ENCODE measurements around the gene TSPAN17.
A peak's percentile ranks its signal among the peaks of the same experiment; 100 is the strongest.

TSPAN17 gene

GRCh38 chr5:176660530-176660859 lies 13.2 kb downstream of the TSPAN17 start:
- no peak for TF ChIP-seq CTCF (IDR thresholded peaks at IDR 0.05)

- TF ChIP-seq CTCF (IDR thresholded peaks at IDR 0.05): peak; percentile 94
Observed at GRCh38 chr5:176660860-176661641, 13.8 kb downstream of the TSPAN17 start.

GRCh38 chr5:176661676-176662075 lies 14.4 kb downstream of the TSPAN17 start:
- no peak for TF ChIP-seq CTCF (IDR thresholded peaks at IDR 0.05)

- no peak for TF ChIP-seq CTCF (IDR thresholded peaks at IDR 0.05)
Observed at GRCh38 chr5:176662371-176663333, 15.4 kb downstream of the TSPAN17 start.

- TF ChIP-seq CTCF (IDR thresholded peaks at IDR 0.05): no peak
Observed at GRCh38 chr5:176663566-176663965, 16.3 kb downstream of the TSPAN17 start.

- no peak for TF ChIP-seq CTCF (IDR thresholded peaks at IDR 0.05)
Observed at GRCh38 chr5:176664479-176664878, 17.2 kb downstream of the TSPAN17 start.

- TF ChIP-seq CTCF (IDR thresholded peaks at IDR 0.05): no peak
Observed at GRCh38 chr5:176664886-176665285, 17.6 kb downstream of the TSPAN17 start.

Measured in LNCAP (cell line).